OCI-LY1 (cell line): Measurements from ENCODE around the gene NYAP1.
A peak's percentile ranks its signal among the peaks of the same experiment; 100 is the strongest.

ENCODE experiments used
- H2AFZ ChIP-seq: fragments of 200-600 bp; sonication (generic), shearing (Covaris generic); 2 replicates; pipeline ENCODE4 v1.6.0; 2014; ENCODE audit warnings: antibody characterized with exemption, mild to moderate bottlenecking, low read length
- H3F3A ChIP-seq: fragments of 200-600 bp; sonication (generic), shearing (Covaris generic); 2 replicates; pipeline ENCODE4 v1.6.0; 2014; ENCODE audit warnings: mild to moderate bottlenecking, antibody characterized with exemption, low read length, moderate library complexity; ENCODE audit not compliant: insufficient read depth
- H3K27ac ChIP-seq: fragments of 200-600 bp; sonication (generic); 2 replicates; pipeline ENCODE4 v1.5.1; 2014; ENCODE audit warnings: low read length, mixed run types, mild to moderate bottlenecking, low read depth; ENCODE audit not compliant: poor library complexity, severe bottlenecking
- H3K27me3 ChIP-seq: fragments of 200-600 bp; sonication (generic); 2 replicates; pipeline ENCODE4 v1.6.0; 2014; ENCODE audit warnings: antibody characterized with exemption, mild to moderate bottlenecking, low read length, moderate library complexity; ENCODE audit not compliant: insufficient read depth
- H3K36me3 ChIP-seq: fragments of 200-600 bp; sonication (generic); 2 replicates; pipeline ENCODE4 v1.6.1; 2014; ENCODE audit warnings: mild to moderate bottlenecking, antibody characterized with exemption, low read length, moderate library complexity, mixed read lengths; ENCODE audit not compliant: insufficient read depth
- H3K4me1 ChIP-seq: fragments of 200-600 bp; sonication (generic); 2 replicates; pipeline ENCODE4 v1.5.1; 2014; ENCODE audit warnings: mild to moderate bottlenecking, low read length, moderate library complexity; ENCODE audit not compliant: insufficient read depth, severe bottlenecking
- H3K4me2 ChIP-seq: fragments of 200-600 bp; sonication (generic), shearing (Covaris generic); 2 replicates; pipeline ENCODE4 v1.6.1; 2014; ENCODE audit warnings: low read length
- H3K4me3 ChIP-seq: fragments of 200-600 bp; sonication (generic); 2 replicates; pipeline ENCODE4 v1.5.1; 2014; ENCODE audit warnings: low read length, low read depth, mild to moderate bottlenecking, mixed read lengths; ENCODE audit not compliant: poor library complexity, severe bottlenecking
- H3K79me2 ChIP-seq: fragments of 200-600 bp; shearing (Covaris generic); 2 replicates; pipeline ENCODE4 v1.6.1; 2016; ENCODE audit warnings: mixed run types, low read length, mixed read lengths; ENCODE audit not compliant: insufficient read depth
- H3K9ac ChIP-seq: fragments of 200-600 bp; sonication (generic), shearing (Covaris generic); 2 replicates; pipeline ENCODE4 v1.6.1; 2014; ENCODE audit warnings: mild to moderate bottlenecking, low read length, mixed read lengths
- H3K9me2 ChIP-seq: fragments of 200-600 bp; sonication (generic), shearing (Covaris generic); 2 replicates; pipeline ENCODE4 v1.6.1; 2014; ENCODE audit warnings: low read depth, mild to moderate bottlenecking, low read length, mixed read lengths
- H3K9me3 ChIP-seq: fragments of 200-600 bp; shearing (Covaris generic); 2 replicates; pipeline ENCODE4 v1.6.1; 2014; ENCODE audit warnings: low read length, mixed read lengths
- H4K20me1 ChIP-seq: fragments of 200-600 bp; sonication (generic), shearing (Covaris generic); 2 replicates; pipeline ENCODE4 v1.6.0; 2016; ENCODE audit warnings: mild to moderate bottlenecking, low read length; ENCODE audit not compliant: insufficient read depth
- CTCF ChIP-seq: fragments of 200-600 bp; sonication (generic), shearing (Covaris generic); IDR thresholded peaks from 2 replicates; pipeline ENCODE4 v1.5.1; 2017; ENCODE audit warnings: mild to moderate bottlenecking, antibody characterized with exemption, low read length, moderate library complexity, mixed read lengths
- EZH2 ChIP-seq: fragments of 200-600 bp; sonication (generic), shearing (Covaris generic); IDR thresholded peaks from 2 replicates; pipeline ENCODE4 v1.8.0; 2017; ENCODE audit warnings: borderline replicate concordance, mixed run types, mild to moderate bottlenecking, antibody characterized with exemption, low read length, moderate library complexity, mixed read lengths

Gene NYAP1

DNA sequence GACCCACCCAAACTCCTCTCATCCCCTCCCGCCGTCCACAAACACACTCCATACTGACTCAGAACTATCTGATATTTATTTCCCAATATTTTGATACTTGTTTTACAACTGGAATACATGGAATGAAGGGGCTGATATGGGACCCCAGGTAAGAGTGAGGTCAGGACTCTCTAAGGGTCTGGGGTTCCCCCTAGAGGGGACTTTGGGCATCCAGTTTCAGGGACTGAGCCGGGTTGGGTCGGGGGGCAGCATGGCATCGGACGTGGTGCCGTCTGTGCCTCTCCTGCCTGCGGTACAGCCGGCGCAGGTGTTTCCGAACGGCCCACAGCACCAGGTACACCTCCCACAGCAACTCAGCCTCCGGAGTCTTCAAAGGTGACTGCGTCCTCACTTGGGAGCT, 27.2 kb upstream of the NYAP1 start:
- Histone ChIP-seq H3K9me3 (no peaks in the 10 kb centered on the region), H4K20me1 (no peaks in the 10 kb centered on the region), H3K27me3 (peaks cover 3% of the 10 kb centered on the region; the same call in 1 of the 2 replicates), H3K79me2 (no peaks in the 10 kb centered on the region), H3K4me2 (no peak overlapping the region), H3F3A (no peaks in the 10 kb centered on the region), H3K4me3 (no peak overlapping the region), H3K9me2 (no peaks in the 10 kb centered on the region), H3K36me3 (no peaks in the 10 kb centered on the region), H3K9ac (no peak overlapping the region), H3K27ac (no peak overlapping the region), H2AFZ (no peak overlapping the region), H3K4me1 (no peaks in the 10 kb centered on the region)
- peak; percentile 18; the same call in 1 of the 2 replicates for TF ChIP-seq CTCF
- TF ChIP-seq EZH2: no peak

- Histone ChIP-seq H3K27me3 (peaks cover 3% of the 10 kb centered on the region; the same call in 1 of the 2 replicates), H3K9ac (no peak overlapping the region), H4K20me1 (no peaks in the 10 kb centered on the region), H3K36me3 (no peaks in the 10 kb centered on the region), H3K4me2 (no peak overlapping the region), H3K9me2 (no peaks in the 10 kb centered on the region), H2AFZ (no peak overlapping the region), H3K4me1 (no peaks in the 10 kb centered on the region), H3K79me2 (no peaks in the 10 kb centered on the region), H3F3A (no peaks in the 10 kb centered on the region), H3K4me3 (no peak overlapping the region), H3K27ac (no peak overlapping the region), H3K9me3 (no peaks in the 10 kb centered on the region)
- TF ChIP-seq CTCF (no peak), EZH2 (no peak)
These were observed 26.7 kb upstream of the NYAP1 start for GRCh38 chr7:100457033-100457432.

GRCh38 chr7:100464210-100464660, 19.5 kb upstream of the NYAP1 start, which contains the start of gene SPACDR:
Gene SPACDR, minus strand, starts transcription at chr7:100464260. Its CDS starts 235 bp downstream, at chr7:100464025.
- H2AFZ ChIP-seq: no peak within 1 kb of the TSS
- no peaks in the 10 kb centered on the region for H3K4me1 ChIP-seq
- H3K4me2 ChIP-seq: no peak within 1 kb of the TSS
- no peak for TF ChIP-seq CTCF
- TF ChIP-seq EZH2: no peak
- H3K4me3 ChIP-seq: no peak within 1 kb of the TSS
- no peaks in the 10 kb centered on the region for H3K79me2 ChIP-seq
- H3K27ac ChIP-seq: no peak within 1 kb of the TSS
- no peaks in the 10 kb centered on the region for H3K9me3 ChIP-seq
- H3F3A ChIP-seq: no peaks in the 10 kb centered on the region
- no peaks in the 10 kb centered on the region for H3K27me3 ChIP-seq
- H3K9me2 ChIP-seq: no peaks in the 10 kb centered on the region
- H4K20me1 ChIP-seq: no peaks in the 10 kb centered on the region
- peaks cover 8% of the 10 kb centered on the region for H3K36me3 ChIP-seq
- H3K9ac ChIP-seq: no peak within 1 kb of the TSS
